ENCODE data around the gene RRM1.

DNA sequence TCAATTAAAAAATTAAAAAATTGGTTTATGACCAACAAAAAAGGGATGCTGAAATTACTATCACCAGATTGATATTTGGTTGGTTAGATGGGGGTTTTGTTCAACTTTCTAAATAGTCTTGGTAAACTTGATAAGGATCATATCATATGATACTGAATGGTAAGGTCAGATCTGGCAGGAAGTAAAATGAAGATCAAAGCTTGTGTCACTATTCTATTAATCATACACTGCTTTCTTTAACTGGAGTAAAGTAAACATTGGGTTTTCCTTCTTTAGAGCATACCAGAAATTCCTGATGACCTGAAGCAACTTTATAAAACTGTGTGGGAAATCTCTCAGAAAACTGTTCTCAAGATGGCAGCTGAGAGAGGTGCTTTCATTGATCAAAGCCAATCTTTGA lies 40.2 kb downstream of the RRM1 start:
- TF ChIP-seq, protein P1, sequence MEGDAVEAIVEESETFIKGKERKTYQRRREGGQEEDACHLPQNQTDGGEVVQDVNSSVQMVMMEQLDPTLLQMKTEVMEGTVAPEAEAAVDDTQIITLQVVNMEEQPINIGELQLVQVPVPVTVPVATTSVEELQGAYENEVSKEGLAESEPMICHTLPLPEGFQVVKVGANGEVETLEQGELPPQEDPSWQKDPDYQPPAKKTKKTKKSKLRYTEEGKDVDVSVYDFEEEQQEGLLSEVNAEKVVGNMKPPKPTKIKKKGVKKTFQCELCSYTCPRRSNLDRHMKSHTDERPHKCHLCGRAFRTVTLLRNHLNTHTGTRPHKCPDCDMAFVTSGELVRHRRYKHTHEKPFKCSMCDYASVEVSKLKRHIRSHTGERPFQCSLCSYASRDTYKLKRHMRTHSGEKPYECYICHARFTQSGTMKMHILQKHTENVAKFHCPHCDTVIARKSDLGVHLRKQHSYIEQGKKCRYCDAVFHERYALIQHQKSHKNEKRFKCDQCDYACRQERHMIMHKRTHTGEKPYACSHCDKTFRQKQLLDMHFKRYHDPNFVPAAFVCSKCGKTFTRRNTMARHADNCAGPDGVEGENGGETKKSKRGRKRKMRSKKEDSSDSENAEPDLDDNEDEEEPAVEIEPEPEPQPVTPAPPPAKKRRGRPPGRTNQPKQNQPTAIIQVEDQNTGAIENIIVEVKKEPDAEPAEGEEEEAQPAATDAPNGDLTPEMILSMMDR (IDR thresholded peaks at IDR 0.05), result no peak
- no peak for TF ChIP-seq ZFX (IDR thresholded peaks at IDR 0.05; ENCODE audit: borderline replicate concordance)
